Ammon's horn (tissue), 1 donor: ENCODE data around the gene SPINDOC.
"Not testable (repeated sequence)": the region's sequence is repeated elsewhere in the genome, so short reads cannot be mapped to it uniquely, and the experiment has no call there.

ENCODE experiments used
- DNase-seq: peaks from one replicate; pipeline ENCODE4 v3.0.0-alpha.2; 2016; ENCODE audit warnings: low spot score

Gene SPINDOC

DNA sequence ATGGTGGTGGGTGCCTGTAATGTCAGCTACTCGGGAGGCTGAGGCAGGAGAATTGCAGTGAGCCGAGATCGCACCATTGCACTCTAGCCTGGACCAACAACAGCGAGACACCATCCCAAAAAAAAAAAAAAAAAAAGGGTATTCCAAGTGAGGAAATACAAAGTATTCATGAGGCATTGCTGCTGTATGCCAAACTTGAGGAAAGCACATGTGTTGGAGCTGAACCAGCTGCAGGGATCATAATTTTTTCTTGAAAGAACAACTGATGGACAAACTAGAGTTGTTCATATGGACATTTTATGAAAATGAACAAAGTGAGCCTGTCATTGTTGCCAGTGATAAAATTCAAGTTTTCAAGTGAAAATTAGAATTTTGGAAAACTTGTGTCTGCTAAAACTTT lies 41.4 kb downstream of the SPINDOC start:
- no peak for DNase-seq

GRCh38 chr11:63855975-63856374 lies 42.7 kb downstream of the SPINDOC start:
- DNase-seq, result no peak

GRCh38 chr11:63858628-63859550 lies 45.6 kb downstream of the SPINDOC start:
- DNase-seq, result peak; percentile 54

DNA sequence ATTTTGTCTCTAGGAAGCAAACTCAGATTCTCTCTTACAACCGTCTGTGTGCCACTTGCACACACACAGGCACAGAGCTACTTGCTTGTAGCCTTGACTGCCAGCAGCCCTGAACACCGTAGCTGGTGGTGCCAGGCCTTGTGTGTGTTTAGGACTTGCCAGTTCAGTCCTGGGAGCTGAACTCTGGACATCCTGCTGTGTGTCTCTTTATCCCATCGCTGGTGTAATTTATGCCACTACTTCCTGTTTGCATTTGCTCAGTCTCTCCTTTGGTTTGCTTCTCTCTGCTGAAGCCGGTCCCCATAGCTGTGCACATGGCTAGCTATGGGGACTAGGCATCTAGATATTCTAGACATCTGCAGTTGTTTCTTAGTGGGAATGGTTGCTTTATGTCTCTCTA lies 49.7 kb downstream of the SPINDOC start:
- peak; percentile 43 for DNase-seq

DNA sequence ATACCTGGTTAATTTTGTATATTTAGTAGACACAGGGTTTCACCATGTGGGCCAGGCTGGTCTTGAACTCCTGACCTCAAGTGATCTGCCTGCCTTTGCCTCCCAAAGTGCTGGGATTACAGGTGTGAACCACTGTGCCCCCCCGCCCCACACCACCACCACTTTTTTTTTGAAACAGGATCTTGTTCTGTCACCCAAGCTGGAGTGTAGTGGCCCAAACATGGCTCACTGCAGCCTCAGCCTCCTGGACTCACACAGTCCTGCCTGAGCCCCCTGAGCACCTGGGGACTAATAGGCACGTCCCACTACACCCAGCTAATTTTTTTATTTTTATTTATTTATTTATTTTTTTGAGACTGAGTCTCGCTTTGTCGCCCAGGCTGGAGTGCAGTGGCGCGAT lies 50.4 kb downstream of the SPINDOC start:
- DNase-seq, result not testable (repeated sequence)

- peak; percentile 50 for DNase-seq
Measured at GRCh38 chr11:63866211-63866610, 53.0 kb downstream of the SPINDOC start.

GRCh38 chr11:63867511-63867910 lies 54.3 kb downstream of the SPINDOC start:
- DNase-seq, result no peak

DNA sequence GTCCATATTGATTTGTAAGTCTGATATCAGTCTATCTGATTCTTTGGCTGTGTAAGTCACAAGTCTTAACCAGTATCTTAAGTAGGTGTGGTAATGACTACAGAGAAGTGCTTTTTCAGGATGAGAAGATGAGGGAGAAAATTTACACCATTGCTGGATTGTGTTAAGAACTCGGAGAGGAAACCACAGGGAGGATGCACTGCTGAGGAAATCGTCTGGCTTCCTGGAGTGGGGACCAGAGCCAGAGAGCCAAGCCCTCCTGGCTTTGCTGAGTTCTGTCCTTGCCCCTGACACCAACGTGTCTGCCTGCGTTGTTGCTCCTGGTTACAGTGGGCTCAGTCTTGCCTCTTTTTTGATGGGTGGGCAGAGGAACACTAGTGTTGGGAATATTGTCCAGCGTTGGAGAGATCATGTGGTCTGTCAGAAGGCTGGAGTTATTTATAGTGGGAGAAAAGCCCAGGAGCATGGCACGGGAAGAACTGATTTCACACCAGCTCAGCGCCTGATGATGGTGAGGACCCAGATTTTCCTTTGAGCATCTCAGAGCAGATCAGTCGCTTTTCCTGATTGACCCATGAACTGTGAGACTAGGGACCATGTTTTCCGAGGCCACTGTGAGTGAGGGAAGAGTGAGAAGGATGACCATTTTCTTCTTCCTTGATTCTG lies 55.3 kb downstream of the SPINDOC start:
- DNase-seq, result no peak

- no peak for DNase-seq
Measured at GRCh38 chr11:63869171-63869591, 55.9 kb downstream of the SPINDOC start.

- no peak for DNase-seq
Measured at GRCh38 chr11:63869683-63870082, 56.4 kb downstream of the SPINDOC start.

GRCh38 chr11:63870351-63871140 lies 57.3 kb downstream of the SPINDOC start:
- DNase-seq, result no peak

DNA sequence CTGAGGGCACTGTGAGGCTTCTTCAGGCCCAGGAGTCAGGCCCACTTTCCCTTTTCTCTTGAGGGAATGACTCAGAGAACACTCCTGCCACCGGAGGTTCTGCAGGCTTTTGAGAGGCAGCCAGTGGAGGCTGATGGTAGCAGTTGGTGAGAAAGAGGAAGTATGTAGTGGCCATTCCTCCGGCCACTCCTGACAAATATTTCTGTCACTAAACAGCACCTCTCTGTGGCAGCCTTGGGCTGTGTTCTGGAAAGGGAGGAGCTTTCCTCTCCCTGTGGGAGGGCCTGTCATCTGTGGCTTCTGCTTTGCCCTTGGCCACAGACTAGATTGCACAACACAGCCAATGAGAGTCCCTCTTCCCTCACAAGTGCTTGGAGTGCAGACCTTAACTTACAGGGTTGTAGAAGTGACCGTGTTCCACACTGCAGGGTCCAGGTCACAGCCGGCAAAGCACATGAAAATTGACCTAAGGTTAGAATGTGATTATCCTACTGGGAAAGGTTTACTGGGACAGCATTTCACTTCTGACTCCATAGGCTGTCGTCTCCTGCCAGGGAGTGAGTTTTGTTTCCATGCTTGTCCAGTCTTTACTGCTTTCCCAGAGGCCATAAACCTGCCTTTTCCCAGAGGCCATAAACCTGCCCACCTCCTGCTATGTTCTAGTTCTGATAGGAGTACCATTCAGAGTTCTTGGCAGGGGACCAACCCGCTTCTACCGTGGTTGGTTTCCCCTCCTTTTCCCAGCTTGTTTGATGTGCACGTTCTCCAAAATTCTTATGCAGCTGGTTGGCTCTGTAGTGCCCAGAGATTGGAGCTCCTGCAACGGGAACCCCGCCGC lies 58.9 kb downstream of the SPINDOC start:
- peak; percentile 94 for DNase-seq

- no peak for DNase-seq
Measured at GRCh38 chr11:63872800-63873197, 59.5 kb downstream of the SPINDOC start.

DNA sequence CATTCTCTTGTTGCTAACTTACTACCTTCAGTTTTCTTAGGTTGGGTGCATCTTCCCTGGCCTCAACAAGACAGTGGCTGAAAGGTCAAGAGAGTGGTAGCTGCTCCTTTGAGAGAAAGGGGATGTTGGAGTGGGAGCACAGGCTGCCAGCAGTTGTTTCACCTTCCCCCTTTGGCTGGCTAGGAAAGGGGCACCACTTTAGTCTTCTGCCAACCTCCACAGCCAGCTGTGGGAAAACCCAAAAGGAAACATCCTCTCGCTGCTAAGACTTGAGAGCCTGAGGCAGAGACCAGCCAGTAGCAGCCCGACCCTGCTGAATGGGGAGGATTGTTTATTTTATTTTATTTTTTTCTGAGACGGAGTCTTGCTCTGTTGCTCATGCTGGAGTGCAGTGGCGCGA lies 60.1 kb downstream of the SPINDOC start:
- DNase-seq, result no peak

DNA sequence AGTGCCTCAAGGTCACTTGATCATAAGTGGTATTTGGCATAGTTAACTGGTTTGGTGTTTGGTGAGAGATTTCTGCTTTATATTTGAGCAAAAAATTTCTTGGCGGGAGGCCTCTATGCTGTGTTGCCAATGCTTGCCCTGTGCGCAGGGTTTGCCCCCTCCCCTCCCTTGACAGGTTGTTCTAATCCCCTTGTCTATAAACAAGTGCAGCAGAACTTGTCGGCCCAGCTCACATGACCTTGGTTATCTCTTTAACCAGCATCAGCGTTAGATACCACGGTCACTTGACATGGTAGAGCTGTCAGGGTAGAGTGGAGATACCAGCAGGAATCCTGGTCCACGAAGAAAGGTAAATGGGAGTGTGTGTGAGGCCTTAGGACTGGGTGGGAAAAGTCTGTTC lies 61.3 kb downstream of the SPINDOC start:
- no peak for DNase-seq

- no peak for DNase-seq
Measured at GRCh38 chr11:63875506-63876065, 62.3 kb downstream of the SPINDOC start.

GRCh38 chr11:63876616-63877015 lies 63.4 kb downstream of the SPINDOC start:
- no peak for DNase-seq
